H9 (cell line): ENCODE data around the gene SIPA1L3. TPM values are rescaled to one million over a fixed set of nuclear protein-coding genes. Genes with fewer than 3 reads are reported as not detected.

Source experiments
- DNase-seq: peaks from one replicate; pipeline ENCODE4 v3.0.0-alpha.2; 2017
- H2AFZ ChIP-seq: one replicate; pipeline ENCODE4 v1.6.1; 2013; ENCODE audit warnings: mild to moderate bottlenecking, low read length, control low read depth, moderate library complexity
- H2AK5ac ChIP-seq: 2 replicates; pipeline ENCODE4 v1.6.1; 2013; ENCODE audit warnings: low read length, control low read depth, mixed read lengths; ENCODE audit not compliant: insufficient read length
- H2BK120ac ChIP-seq: one replicate; pipeline ENCODE4 v1.6.1; 2013; ENCODE audit warnings: low read depth, mild to moderate bottlenecking, low read length, control low read depth, inconsistent platforms; ENCODE audit not compliant: poor library complexity, severe bottlenecking
- H2BK12ac ChIP-seq: 2 replicates; pipeline ENCODE4 v1.6.1; 2013; ENCODE audit warnings: low read length, control low read depth, mixed read lengths, low read depth; ENCODE audit not compliant: insufficient read length
- H2BK15ac ChIP-seq: 2 replicates; pipeline ENCODE4 v1.6.1; 2013; ENCODE audit warnings: low read depth, low read length, control low read depth
- H2BK20ac ChIP-seq: one replicate; pipeline ENCODE4 v1.6.1; 2013; ENCODE audit warnings: low read depth, mild to moderate bottlenecking, low read length, control low read depth, inconsistent platforms; ENCODE audit not compliant: poor library complexity, severe bottlenecking
- H2BK5ac ChIP-seq: 2 replicates; pipeline ENCODE4 v1.6.1; 2013; ENCODE audit warnings: low read length, control low read depth, mixed read lengths; ENCODE audit not compliant: insufficient read length
- H3K14ac ChIP-seq: 2 replicates; pipeline ENCODE4 v1.6.1; 2013; ENCODE audit warnings: low read length, control low read depth; ENCODE audit not compliant: insufficient read depth
- H3K18ac ChIP-seq: 2 replicates; pipeline ENCODE4 v1.6.1; 2013; ENCODE audit warnings: low read depth, mild to moderate bottlenecking, mixed read lengths, low read length, control low read depth; ENCODE audit not compliant: insufficient read length
- H3K23ac ChIP-seq: 2 replicates; pipeline ENCODE4 v1.6.1; 2013; ENCODE audit warnings: low read length, control low read depth, mixed read lengths, low read depth; ENCODE audit not compliant: insufficient read length
- H3K23me2 ChIP-seq: 2 replicates; pipeline ENCODE4 v1.6.1; 2013; ENCODE audit warnings: low read depth, mild to moderate bottlenecking, mixed read lengths, low read length, control low read depth; ENCODE audit not compliant: insufficient read length, poor library complexity, severe bottlenecking
- H3K27ac ChIP-seq: 2 replicates; pipeline ENCODE4 v1.5.1; 2013; ENCODE audit warnings: low read length, control low read depth, mixed read lengths, low read depth; ENCODE audit not compliant: insufficient read length
- H3K27me3 ChIP-seq: 2 replicates; pipeline ENCODE4 v1.6.1; 2013; ENCODE audit warnings: low read length, control low read depth, inconsistent platforms; ENCODE audit not compliant: insufficient read depth
- H3K4ac ChIP-seq: 2 replicates; pipeline ENCODE4 v1.6.1; 2013; ENCODE audit warnings: low read depth, mild to moderate bottlenecking, control low read depth, inconsistent platforms, low read length, moderate library complexity
- H3K4me1 ChIP-seq: 2 replicates; pipeline ENCODE4 v1.6.1; 2013; ENCODE audit warnings: low read length, control low read depth, inconsistent platforms; ENCODE audit not compliant: insufficient read depth
- H3K4me2 ChIP-seq: 2 replicates; pipeline ENCODE4 v1.6.1; 2013; ENCODE audit warnings: low read length, control low read depth, mixed read lengths; ENCODE audit not compliant: insufficient read length, insufficient read depth
- H3K56ac ChIP-seq: 2 replicates; pipeline ENCODE4 v1.6.1; 2013; ENCODE audit warnings: low read depth, mild to moderate bottlenecking, mixed read lengths, low read length, control low read depth; ENCODE audit not compliant: insufficient read length
- H3K79me1 ChIP-seq: 2 replicates; pipeline ENCODE4 v1.6.1; 2013; ENCODE audit warnings: low read depth, mild to moderate bottlenecking, moderate library complexity, low read length, control low read depth, inconsistent platforms; ENCODE audit not compliant: insufficient read depth, poor library complexity, severe bottlenecking
- H3K79me2 ChIP-seq: 2 replicates; pipeline ENCODE4 v1.6.1; 2013; ENCODE audit warnings: low read length, control low read depth, inconsistent platforms; ENCODE audit not compliant: insufficient read depth
- H3K9ac ChIP-seq: 2 replicates; pipeline ENCODE4 v1.6.1; 2013; ENCODE audit warnings: low read length, control low read depth, mixed read lengths; ENCODE audit not compliant: insufficient read length; ENCODE audit errors: extremely low read depth
- H3K9me3 ChIP-seq: one replicate; pipeline ENCODE4 v1.6.1; 2013; ENCODE audit warnings: low read depth, low read length, inconsistent platforms; ENCODE audit not compliant: control insufficient read depth
- H3T11ph ChIP-seq: one replicate; pipeline ENCODE4 v1.6.1; 2013; ENCODE audit warnings: mild to moderate bottlenecking, low read length, control low read depth, inconsistent platforms
- H4K20me1 ChIP-seq: one replicate; pipeline ENCODE4 v1.6.1; 2013; ENCODE audit not compliant: control insufficient read depth, insufficient read length, insufficient read depth
- H4K5ac ChIP-seq: 2 replicates; pipeline ENCODE4 v1.6.1; 2013; ENCODE audit warnings: low read depth, mild to moderate bottlenecking, mixed read lengths, low read length, control low read depth; ENCODE audit not compliant: insufficient read length
- H4K8ac ChIP-seq: replicated peaks from 2 replicates; pipeline ENCODE4 v1.6.1; 2013; ENCODE audit warnings: low read length, control low read depth, mixed read lengths, low read depth; ENCODE audit not compliant: insufficient read length
- H4K91ac ChIP-seq: 2 replicates; pipeline ENCODE4 v1.6.1; 2013; ENCODE audit warnings: low read depth, mild to moderate bottlenecking, moderate library complexity, mixed read lengths, low read length, control low read depth; ENCODE audit not compliant: insufficient read length
- H3K27ac Mint-ChIP-seq, 3 experiments: 2 replicates in 2 of 3; 3 replicates in 1 of 3; pipeline ENCODE4 v1.8.0; 2020 to 2021; ENCODE audit warnings: mixed read lengths in 3 of 3, mild to moderate bottlenecking in 1 of 3, moderate library complexity in 1 of 3
- H3K27me3 Mint-ChIP-seq: 2 replicates; pipeline ENCODE4 v1.8.0; 2021; ENCODE audit warnings: low read depth, mild to moderate bottlenecking, moderate library complexity, mixed read lengths
- H3K36me3 Mint-ChIP-seq, 3 experiments: 2 replicates in 2 of 3; 3 replicates in 1 of 3; pipeline ENCODE4 v1.8.0; 2020 to 2021; ENCODE audit warnings: low read depth in 3 of 3, mixed read lengths in 3 of 3; ENCODE audit not compliant: insufficient read depth in 1 of 3
- H3K4me1 Mint-ChIP-seq, 2 experiments: 2 replicates each; pipeline ENCODE4 v1.8.0; 2020; ENCODE audit warnings: mixed read lengths in 2 of 2
- H3K4me3 Mint-ChIP-seq, 2 experiments: 2 replicates in 1 of 2; 3 replicates in 1 of 2; pipeline ENCODE4 v1.8.0; 2020 to 2021; ENCODE audit warnings: mild to moderate bottlenecking in 2 of 2, mixed read lengths in 2 of 2, moderate library complexity in 1 of 2
- H3K9me3 Mint-ChIP-seq, 2 experiments: 2 replicates in 1 of 2; 3 replicates in 1 of 2; pipeline ENCODE4 v1.8.0; 2020; ENCODE audit warnings: mild to moderate bottlenecking in 2 of 2, mixed read lengths in 2 of 2, moderate library complexity in 1 of 2
- CTCF ChIP-seq: fragments of 200-600 bp; sonication (generic); conservative IDR thresholded peaks from 3 replicates; pipeline ENCODE4 v1.8.0; 2021; ENCODE audit warnings: antibody characterized with exemption, mild to moderate bottlenecking
- WGBS: extraction: QIAGEN DNeasy Blood & Tissue Kit; methylation state at CpG from one replicate; pipeline ENCODE4 v1.1.7; 2013; ENCODE audit warnings: missing lambda C conversion rate, low lambda C conversion rate, mixed read lengths; ENCODE audit not compliant: insufficient read length; ENCODE audit errors: extremely low coverage; 5-methylcytosine and 5-hydroxymethylcytosine counted together
- total RNA-seq: library from RNA; stranded (reverse); gene quantifications from 2 replicates; pipeline ENCODE4 v1.2.1, GENCODE V29; 2021

The SIPA1L3 gene
- total RNA-seq, 1 experiment from 2014 or later: 40.1 TPM

- H3K18ac ChIP-seq: no peak overlapping the region
- no peak overlapping the region for H3K27ac ChIP-seq
Measured at GRCh38 chr19:38006361-38007045, 99.5 kb downstream of the SIPA1L3 start.

More at GRCh38 chr19:38006361-38007045, 99.5 kb downstream of the SIPA1L3 start:
- Histone ChIP-seq H4K5ac (no peak overlapping the region), H4K8ac (no peak overlapping the region), H3K14ac (no peak overlapping the region), H3K23ac (no peak overlapping the region), H3K56ac (no peak overlapping the region), H2BK5ac (no peak overlapping the region), H3K27me3 (no peaks in the 10 kb centered on the region), H3K9ac (no peak overlapping the region), H2BK12ac (no peak overlapping the region), H3K4me2 (no peak overlapping the region), H2BK15ac (no peak overlapping the region), H3T11ph (no peak overlapping the region), H3K4ac (no peak overlapping the region), H2AK5ac (no peak overlapping the region), H3K9me3 (no peaks in the 10 kb centered on the region), H2BK20ac (no peak overlapping the region), H4K20me1 (no peaks in the 10 kb centered on the region), H3K79me2 (peaks cover 2% of the 10 kb centered on the region; the same call in 1 of the 2 replicates), H3K4me1 (peaks cover 4% of the 10 kb centered on the region; the same call in 1 of the 2 replicates), H4K91ac (no peak overlapping the region), H3K79me1 (no peaks in the 10 kb centered on the region), H2BK120ac (no peak overlapping the region), H3K23me2 (peaks cover 6% of the 10 kb centered on the region), H2AFZ (no peak overlapping the region)
- H3K27me3 Mint-ChIP-seq: peaks cover 1% of the 10 kb centered on the region; the same call in 1 of the 2 replicates
- peaks cover 6 to 16% of the 10 kb centered on the region in 2 experiments for H3K4me1 Mint-ChIP-seq
- H3K27ac Mint-ChIP-seq: peak overlapping the region in 2 of 3 experiments; percentile 19 to 63; a peak in 3 of 7 replicates
- no peak for DNase-seq
- H3K9me3 Mint-ChIP-seq: no peaks in the 10 kb centered on the region
- peaks cover 0 to 7% (median 2%) of the 10 kb centered on the region in 3 experiments; a peak in 2 of 7 replicates for H3K36me3 Mint-ChIP-seq
- no peak for TF ChIP-seq CTCF
- 0 out of 5 replicates have a peak overlapping the region, but pooled peaks of 1 of the 2 experiments have one; percentile 13 for H3K4me3 Mint-ChIP-seq
- no CpG with 5 or more reads among the region's 20 CpGs for WGBS
